ENCODE measurements around the gene HBE1.

HBE1 gene

DNA sequence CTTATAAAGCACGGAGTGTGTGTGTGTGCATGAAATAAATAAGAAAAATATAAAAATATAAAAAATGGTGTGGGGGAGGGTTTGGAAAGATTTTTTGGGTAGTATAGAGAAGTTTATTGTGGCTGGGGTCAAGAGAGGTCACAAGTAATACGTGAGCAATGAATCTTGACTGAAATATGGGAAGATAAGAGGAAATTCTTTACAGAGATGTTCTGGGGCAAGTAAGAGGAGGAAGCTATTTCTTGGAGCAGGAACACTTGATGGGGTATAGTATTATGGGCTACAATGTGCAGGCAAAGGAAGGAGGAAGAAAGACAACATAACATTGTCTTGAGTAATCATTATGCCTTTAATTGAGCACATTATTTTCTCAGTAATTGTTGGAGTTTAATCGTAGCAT is 37.6 kb downstream of the HBE1 start:
- no peak for DNase-seq

DNA sequence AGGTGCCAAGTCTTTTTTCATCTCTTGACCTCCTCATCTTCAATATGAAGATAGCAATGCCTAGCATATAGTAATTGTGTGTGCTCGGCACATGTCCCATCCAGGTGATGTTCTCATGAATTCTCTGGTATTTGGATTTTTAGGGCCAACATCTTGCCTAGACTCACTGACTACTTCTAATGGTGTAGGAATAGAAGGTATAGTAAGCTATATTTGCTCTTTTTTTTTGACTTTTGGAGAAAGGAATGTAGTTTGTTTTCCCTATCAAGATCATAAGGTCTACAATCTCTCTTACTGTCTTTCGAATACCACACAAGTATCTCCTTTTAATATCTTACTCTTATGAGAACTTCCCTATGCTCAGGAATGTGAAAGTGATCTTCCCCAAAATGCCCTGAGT is 38.6 kb downstream of the HBE1 start:
- no peak for DNase-seq

DNA sequence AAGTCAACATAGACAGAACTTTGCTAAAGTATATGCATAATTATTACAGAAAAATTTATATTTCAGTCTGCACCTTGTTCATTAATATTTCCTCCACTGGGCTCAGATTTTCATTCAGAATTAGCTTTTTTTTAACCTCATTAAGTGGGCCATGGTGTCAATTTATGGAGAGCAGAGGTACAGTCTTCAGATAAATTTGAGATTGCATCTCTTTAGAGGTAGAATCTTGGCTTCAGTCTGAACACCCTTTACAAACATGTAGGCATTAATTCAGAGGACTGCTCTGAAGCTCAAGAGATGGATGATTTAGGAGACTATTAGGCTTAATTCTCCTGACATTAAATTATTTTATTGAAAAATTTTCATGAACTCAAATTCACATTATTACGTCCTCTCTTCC is 39.5 kb downstream of the HBE1 start:
- no peak for DNase-seq

DNA sequence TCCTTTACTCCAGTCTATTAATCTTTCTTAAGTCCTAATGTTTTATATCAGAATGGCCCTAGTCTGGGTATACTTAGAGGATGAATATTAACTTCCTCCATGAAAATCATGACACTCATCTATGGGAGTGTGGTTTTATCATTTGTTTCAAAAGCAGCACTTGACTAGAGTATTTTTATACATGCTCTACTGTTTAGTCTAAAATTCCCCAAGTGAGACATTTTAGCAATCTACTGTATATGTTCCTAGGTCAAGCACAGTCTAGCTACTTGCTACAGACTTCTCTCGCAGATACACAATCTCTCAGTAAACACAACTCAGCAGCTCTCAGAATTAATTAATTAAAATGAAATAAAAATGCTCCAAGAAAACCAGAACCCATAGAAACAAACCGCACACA is 39.9 kb downstream of the HBE1 start:
- no peak for DNase-seq

DNA sequence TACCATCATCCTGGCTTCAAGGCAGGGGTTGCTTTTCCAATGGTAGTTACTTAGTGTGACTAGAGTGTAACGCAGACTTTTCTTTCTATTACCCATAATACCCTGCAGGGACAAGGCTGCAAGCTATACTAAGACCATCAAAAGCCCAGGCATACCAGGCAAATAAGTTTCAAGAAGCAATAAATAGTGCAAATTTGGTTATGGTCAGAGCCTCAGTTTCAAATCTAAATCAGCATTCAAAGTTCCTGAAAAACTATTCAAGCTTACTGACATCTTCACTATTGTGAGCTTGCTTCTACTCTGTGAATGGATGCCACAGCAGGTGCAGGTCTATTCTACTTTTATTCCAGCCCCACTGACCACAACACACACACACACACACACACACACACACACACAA is 40.4 kb downstream of the HBE1 start:
- DNase-seq, result no peak

DNA sequence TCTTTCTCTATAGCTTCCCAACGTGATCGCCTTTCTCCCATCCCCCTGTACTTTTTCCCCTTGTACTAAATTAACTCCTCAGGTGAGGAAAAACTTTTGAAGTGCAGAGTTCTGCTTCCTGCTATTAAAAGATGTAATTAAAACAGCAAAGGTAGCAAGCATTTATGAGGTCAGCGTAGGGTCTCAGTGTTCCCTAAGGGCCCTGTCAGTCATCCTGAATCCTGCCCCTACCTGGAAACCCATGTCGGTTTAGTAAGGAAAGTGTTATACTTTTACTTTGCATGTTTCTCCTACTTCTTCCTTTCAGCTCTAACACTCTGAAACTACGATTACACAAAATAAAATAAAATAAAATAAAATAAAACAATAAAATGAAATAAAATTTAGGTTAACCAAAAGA is 41.6 kb downstream of the HBE1 start:
- no peak for DNase-seq

DNA sequence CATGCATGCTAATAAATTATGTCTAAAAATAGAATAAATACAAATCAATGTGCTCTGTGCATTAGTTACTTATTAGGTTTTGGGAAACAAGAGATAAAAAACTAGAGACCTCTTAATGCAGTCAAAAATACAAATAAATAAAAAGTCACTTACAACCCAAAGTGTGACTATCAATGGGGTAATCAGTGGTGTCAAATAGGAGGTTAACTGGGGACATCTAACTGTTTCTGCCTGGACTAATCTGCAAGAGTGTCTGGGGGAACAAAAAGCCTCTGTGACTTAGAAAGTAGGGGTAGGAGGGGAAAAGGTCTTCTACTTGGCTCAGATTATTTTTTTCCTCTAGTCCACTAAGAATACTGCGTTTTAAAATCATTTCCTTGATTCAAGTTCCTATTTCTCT is 42.1 kb downstream of the HBE1 start:
- DNase-seq, result no peak

DNA sequence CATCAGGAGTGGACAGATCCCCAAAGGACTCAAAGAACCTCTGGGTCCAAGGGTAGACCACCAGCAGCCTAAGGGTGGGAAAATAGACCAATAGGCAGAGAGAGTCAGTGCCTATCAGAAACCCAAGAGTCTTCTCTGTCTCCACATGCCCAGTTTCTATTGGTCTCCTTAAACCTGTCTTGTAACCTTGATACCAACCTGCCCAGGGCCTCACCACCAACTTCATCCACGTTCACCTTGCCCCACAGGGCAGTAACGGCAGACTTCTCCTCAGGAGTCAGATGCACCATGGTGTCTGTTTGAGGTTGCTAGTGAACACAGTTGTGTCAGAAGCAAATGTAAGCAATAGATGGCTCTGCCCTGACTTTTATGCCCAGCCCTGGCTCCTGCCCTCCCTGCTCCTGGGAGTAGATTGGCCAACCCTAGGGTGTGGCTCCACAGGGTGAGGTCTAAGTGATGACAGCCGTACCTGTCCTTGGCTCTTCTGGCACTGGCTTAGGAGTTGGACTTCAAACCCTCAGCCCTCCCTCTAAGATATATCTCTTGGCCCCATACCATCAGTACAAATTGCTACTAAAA is 42.9 kb downstream of the HBE1 start, which contains the start of gene HBB:
TSS of gene HBB (minus strand) at position 340 of the 579 bp plus-strand sequence. CDS start at position 290, 50 bp downstream.
- no peak for DNase-seq

DNA sequence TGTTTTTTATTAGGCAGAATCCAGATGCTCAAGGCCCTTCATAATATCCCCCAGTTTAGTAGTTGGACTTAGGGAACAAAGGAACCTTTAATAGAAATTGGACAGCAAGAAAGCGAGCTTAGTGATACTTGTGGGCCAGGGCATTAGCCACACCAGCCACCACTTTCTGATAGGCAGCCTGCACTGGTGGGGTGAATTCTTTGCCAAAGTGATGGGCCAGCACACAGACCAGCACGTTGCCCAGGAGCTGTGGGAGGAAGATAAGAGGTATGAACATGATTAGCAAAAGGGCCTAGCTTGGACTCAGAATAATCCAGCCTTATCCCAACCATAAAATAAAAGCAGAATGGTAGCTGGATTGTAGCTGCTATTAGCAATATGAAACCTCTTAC is 44.3 kb downstream of the HBE1 start:
- no peak for DNase-seq

DNA sequence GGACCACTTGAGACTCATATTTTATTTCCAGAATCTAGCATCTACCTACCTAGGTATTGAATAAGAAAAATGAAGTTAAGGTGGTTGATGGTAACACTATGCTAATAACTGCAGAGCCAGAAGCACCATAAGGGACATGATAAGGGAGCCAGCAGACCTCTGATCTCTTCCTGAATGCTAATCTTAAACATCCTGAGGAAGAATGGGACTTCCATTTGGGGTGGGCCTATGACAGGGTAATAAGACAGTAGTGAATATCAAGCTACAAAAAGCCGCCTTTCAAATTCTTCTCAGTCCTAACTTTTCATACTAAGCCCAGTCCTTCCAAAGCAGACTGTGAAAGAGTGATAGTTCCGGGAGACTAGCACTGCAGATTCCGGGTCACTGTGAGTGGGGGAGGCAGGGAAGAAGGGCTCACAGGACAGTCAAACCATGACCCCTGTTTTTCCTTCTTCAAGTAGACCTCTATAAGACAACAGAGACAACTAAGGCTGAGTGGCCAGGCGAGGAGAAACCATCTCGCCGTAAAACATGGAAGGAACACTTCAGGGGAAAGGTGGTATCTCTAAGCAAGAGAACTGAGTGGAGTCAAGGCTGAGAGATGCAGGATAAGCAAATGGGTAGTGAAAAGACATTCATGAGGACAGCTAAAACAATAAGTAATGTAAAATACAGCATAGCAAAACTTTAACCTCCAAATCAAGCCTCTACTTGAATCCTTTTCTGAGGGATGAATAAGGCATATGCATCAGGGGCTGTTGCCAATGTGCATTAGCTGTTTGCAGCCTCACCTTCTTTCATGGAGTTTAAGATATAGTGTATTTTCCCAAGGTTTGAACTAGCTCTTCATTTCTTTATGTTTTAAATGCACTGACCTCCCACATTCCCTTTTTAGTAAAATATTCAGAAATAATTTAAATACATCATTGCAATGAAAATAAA is 44.9 kb downstream of the HBE1 start:
- no peak for DNase-seq

DNA sequence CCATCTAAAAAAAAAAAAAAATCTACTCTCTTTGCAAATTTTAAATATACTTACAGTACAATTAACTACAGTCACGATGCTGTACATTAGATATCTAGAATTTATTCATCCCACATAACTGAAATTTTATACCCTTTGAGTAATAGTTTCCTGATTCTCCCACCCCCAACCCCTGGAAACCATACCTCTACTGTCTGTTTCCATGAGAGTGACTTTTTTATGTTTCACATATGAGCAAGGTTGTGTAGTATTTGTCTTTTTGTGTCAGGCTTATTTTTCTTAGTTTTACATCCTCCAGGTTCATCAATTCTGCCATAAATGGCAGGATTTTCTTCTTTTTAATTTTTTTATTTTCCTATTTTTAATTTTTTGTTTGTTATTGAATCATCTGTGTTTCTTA is 46.1 kb downstream of the HBE1 start:
- no peak for DNase-seq

DNA sequence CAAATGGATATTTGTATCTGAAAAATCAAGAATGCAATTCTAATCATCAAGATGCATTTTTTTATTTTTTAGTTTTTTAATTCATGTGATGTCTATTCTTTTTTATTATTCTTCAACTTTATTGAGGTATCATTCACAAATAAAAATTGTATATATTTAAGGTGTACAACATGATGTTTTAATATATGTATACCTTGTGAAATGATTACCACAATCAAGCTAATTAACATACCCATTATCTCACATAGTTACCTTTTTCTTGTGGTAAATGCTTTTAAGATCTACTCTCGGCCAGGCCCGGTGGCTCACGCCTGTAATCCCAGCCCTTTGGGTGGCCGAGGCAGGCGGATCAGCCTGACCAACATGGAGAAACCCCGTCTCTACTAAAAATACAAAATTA is 46.6 kb downstream of the HBE1 start:
- no peak for DNase-seq

Data from T-helper 1 cell (primary cell).